ENCODE results near the gene GIMD1.

GIMD1 gene

GRCh38 chr4:106312997-106313522 is 55.5 kb downstream of the GIMD1 start:
- no peak for DNase-seq

DNA sequence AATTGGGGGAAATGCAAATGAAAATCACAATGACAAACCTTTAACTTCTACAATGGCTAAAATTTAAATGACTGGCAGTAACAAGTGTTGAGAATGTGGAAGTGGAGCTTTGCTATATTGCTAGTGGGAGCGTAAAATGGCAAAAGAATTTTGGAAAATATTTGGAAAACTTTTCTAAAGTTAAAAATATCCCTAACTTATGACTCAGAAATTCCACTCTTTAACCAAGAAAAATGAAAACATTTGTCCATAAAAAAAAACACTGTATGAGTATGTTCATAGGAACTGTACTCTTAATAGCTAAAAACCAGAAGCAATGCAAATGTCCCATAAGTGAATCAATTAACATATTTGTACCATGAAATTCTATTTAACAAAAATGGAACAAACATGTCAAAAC is 56.2 kb downstream of the GIMD1 start:
- DNase-seq, result no peak
